WTC11 (cell line): ENCODE results near the gene PROK1. TPM values are rescaled to one million over a fixed set of nuclear protein-coding genes. Genes with fewer than 3 reads are reported as not detected.

Experiments
- ATAC-seq: fragments of 200-7000 bp; cut with Tn5 transposase; 2 replicates; pipeline ENCODE4 v1.10.0; 2021; ENCODE audit warnings: mild to moderate bottlenecking, moderate library complexity
- CTCF ChIA-PET: fragments of 300-600 bp; sonication (Branson Sonifier 250); formaldehyde crosslinking; loops from one replicate; lab custom pipeline; 2021; ENCODE audit warnings: antibody characterized with exemption; lab: Charles Lee
- POLR2A ChIA-PET: fragments of 350-600 bp; sonication (Branson Sonifier 250); formaldehyde crosslinking; loops from one replicate; lab custom pipeline; 2021; ENCODE audit warnings: antibody characterized with exemption; lab: Charles Lee
- DNase-seq: peaks from one replicate; pipeline ENCODE4 v3.0.0; 2021; ENCODE audit warnings: low spot score
- H3K27ac Mint-ChIP-seq: 2 replicates; pipeline ENCODE4 v1.8.0; 2021; ENCODE audit warnings: mixed read lengths
- H3K27me3 Mint-ChIP-seq: 2 replicates; pipeline ENCODE4 v1.8.0; 2021; ENCODE audit warnings: low read depth, mild to moderate bottlenecking, moderate library complexity, mixed read lengths
- H3K36me3 Mint-ChIP-seq: 2 replicates; pipeline ENCODE4 v1.8.0; 2021; ENCODE audit warnings: mixed read lengths
- H3K4me1 Mint-ChIP-seq: 2 replicates; pipeline ENCODE4 v1.8.0; 2022; ENCODE audit warnings: mixed read lengths
- H3K4me3 Mint-ChIP-seq: 2 replicates; pipeline ENCODE4 v1.8.0; 2021; ENCODE audit warnings: mild to moderate bottlenecking, moderate library complexity, mixed read lengths
- H3K9me3 Mint-ChIP-seq: 2 replicates; pipeline ENCODE4 v1.8.0; 2021; ENCODE audit warnings: mixed read lengths
- EMX1 ChIP-seq: fragments of 250-450 bp; sonication (Bioruptor Pico); IDR thresholded peaks from 2 replicates; pipeline ENCODE4 v1.8.0; 2021; ENCODE audit warnings: mild to moderate bottlenecking
- ETV6 ChIP-seq: sonication (generic); formaldehyde crosslinking; IDR thresholded peaks from 2 replicates; pipeline ENCODE4 v1.8.1; 2022; ENCODE audit warnings: mild to moderate bottlenecking, missing genetic modification reagents
- MXD4 ChIP-seq: fragments of 250-450 bp; sonication (Bioruptor Pico); IDR thresholded peaks from 2 replicates; pipeline ENCODE4 v1.8.0; 2021; ENCODE audit warnings: mild to moderate bottlenecking, moderate library complexity, borderline replicate concordance
- SOX15 ChIP-seq: fragments of 250-450 bp; sonication (Bioruptor Pico); IDR thresholded peaks from 2 replicates; pipeline ENCODE4 v1.9.0; 2021; ENCODE audit warnings: mild to moderate bottlenecking
- TP53 ChIP-seq: sonication (generic); formaldehyde crosslinking; IDR thresholded peaks from 2 replicates; pipeline ENCODE4 v1.8.1; 2023; ENCODE audit warnings: mild to moderate bottlenecking, missing genetic modification reagents
- total RNA-seq: library from RNA; stranded (reverse); gene quantifications from 3 replicates; pipeline ENCODE4 v1.2.3, GENCODE V29; 2021
- TF ChIP-seq, protein P1 (sequence below): fragments of 200-600 bp; IDR thresholded peaks from 2 replicates; pipeline ENCODE4 v1.8.0; 2022; ENCODE audit warnings: antibody characterized with exemption
- TF ChIP-seq, protein P2 (sequence below): sonication (generic); formaldehyde crosslinking; conservative IDR thresholded peaks from 2 replicates; pipeline ENCODE4 v1.8.1; 2023; ENCODE audit warnings: mild to moderate bottlenecking, low read depth, missing genetic modification reagents, moderate library complexity
- TF ChIP-seq, protein P3 (sequence below): sonication (generic); formaldehyde crosslinking; IDR thresholded peaks from 2 replicates; pipeline ENCODE4 v1.8.1; 2022; ENCODE audit warnings: low read depth, mild to moderate bottlenecking, moderate library complexity, missing genetic modification reagents, borderline replicate concordance
- TF ChIP-seq, protein P4 (sequence below): fragments of 250-450 bp; sonication (Bioruptor Pico); IDR thresholded peaks from 2 replicates; pipeline ENCODE4 v2.1.2; 2022; ENCODE audit warnings: mild to moderate bottlenecking, moderate library complexity

The PROK1 gene
- total RNA-seq, 1 experiment from 2014 or later = not detected

DNA sequence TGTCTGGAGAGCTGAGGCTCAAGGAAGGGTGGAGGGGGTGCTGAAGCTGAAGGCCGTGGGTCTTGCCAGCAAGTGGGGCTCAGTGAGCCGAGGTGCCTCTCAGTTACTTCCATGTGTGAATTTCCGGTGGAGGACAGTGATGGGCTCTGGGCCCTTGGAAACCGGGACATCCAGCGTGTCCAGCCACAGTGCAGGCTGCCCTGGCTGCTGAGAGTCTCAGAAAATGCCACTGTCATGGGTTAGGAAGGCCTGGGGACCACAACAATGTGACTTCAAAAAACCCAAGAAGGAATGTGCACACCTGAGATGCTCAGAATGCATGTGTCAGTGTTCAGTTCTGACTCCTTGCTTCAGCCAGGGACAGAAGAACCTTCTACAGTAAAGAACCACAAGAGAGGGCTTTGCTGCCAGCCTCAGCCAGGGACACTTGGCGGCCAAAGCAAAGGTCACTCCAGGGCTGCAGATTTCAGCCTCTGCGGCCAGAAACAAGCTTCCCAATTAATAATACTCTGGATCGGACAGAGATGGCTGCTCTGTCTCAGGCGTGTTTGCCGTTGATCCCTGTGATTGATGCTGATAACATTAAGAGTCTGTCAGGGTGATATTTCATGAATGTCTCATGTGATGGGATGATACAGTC, 30.8 kb upstream of the PROK1 start (continued):
- TF ChIP-seq, protein P1, sequence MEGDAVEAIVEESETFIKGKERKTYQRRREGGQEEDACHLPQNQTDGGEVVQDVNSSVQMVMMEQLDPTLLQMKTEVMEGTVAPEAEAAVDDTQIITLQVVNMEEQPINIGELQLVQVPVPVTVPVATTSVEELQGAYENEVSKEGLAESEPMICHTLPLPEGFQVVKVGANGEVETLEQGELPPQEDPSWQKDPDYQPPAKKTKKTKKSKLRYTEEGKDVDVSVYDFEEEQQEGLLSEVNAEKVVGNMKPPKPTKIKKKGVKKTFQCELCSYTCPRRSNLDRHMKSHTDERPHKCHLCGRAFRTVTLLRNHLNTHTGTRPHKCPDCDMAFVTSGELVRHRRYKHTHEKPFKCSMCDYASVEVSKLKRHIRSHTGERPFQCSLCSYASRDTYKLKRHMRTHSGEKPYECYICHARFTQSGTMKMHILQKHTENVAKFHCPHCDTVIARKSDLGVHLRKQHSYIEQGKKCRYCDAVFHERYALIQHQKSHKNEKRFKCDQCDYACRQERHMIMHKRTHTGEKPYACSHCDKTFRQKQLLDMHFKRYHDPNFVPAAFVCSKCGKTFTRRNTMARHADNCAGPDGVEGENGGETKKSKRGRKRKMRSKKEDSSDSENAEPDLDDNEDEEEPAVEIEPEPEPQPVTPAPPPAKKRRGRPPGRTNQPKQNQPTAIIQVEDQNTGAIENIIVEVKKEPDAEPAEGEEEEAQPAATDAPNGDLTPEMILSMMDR = no peak
- TF ChIP-seq, protein P2, sequence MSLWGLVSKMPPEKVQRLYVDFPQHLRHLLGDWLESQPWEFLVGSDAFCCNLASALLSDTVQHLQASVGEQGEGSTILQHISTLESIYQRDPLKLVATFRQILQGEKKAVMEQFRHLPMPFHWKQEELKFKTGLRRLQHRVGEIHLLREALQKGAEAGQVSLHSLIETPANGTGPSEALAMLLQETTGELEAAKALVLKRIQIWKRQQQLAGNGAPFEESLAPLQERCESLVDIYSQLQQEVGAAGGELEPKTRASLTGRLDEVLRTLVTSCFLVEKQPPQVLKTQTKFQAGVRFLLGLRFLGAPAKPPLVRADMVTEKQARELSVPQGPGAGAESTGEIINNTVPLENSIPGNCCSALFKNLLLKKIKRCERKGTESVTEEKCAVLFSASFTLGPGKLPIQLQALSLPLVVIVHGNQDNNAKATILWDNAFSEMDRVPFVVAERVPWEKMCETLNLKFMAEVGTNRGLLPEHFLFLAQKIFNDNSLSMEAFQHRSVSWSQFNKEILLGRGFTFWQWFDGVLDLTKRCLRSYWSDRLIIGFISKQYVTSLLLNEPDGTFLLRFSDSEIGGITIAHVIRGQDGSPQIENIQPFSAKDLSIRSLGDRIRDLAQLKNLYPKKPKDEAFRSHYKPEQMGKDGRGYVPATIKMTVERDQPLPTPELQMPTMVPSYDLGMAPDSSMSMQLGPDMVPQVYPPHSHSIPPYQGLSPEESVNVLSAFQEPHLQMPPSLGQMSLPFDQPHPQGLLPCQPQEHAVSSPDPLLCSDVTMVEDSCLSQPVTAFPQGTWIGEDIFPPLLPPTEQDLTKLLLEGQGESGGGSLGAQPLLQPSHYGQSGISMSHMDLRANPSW (CRISPR knock-in tag) = no peak

DNA sequence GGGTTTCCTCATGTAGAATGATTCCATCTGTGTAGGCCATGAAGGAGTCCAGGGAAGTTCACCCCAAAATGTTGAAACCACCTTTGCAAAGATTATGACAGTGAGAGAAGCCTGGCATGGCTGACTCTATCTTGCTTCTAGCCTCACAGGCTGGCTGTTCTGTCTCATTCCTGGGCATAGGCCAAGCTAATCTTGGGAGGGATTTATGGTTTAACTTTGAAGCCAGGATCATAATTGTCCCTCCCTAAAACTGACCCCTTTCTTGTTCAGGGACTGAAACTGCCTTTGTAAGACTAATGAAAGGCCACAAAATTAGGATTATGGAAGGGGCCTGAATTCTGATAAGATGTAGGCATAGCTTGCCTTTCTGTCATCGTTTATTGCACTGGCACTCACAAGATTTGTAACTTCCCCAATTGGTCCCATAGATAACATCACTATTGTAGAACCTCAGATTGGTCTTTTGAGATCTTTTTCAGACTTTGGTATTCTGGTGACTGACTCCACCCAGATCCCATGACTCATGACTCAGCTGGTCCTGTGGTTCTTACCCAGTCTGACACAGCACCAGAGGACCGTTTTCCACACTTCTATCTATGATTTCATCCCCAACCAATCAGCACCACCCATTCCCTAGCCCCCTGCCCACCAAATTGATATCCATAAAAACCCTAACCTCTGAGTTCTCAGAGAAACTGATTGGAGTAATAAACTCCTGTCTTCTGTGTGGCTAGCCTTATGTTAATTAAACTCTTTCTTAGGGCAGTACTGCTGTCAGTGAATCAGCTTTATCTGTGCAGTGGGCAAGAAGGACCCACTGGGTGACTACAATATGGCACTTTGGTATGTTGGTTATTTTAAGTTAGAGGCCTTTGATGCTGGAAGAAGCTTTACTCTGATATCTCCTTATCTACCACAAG, 29.8 kb upstream of the PROK1 start:
- no peak for DNase-seq
- H3K27ac Mint-ChIP-seq = no peak overlapping the region
- ChIA-PET CTCF (interaction anchor here (0.8 to 2.1 kb wide), 3 partner anchors 9 to 40 kb away, joined by 3 to 9 read pairs (median 3); no protein-coding TSS in a partner anchor), POLR2A (interaction anchor here (0.6 kb wide), 1 partner anchor 9 kb away, joined by 3 read pairs; no protein-coding TSS in a partner anchor)
- TF ChIP-seq EMX1 (CRISPR knock-in tag) = no peak
- TF ChIP-seq TP53 (CRISPR knock-in tag) = no peak
- TF ChIP-seq, protein P3, sequence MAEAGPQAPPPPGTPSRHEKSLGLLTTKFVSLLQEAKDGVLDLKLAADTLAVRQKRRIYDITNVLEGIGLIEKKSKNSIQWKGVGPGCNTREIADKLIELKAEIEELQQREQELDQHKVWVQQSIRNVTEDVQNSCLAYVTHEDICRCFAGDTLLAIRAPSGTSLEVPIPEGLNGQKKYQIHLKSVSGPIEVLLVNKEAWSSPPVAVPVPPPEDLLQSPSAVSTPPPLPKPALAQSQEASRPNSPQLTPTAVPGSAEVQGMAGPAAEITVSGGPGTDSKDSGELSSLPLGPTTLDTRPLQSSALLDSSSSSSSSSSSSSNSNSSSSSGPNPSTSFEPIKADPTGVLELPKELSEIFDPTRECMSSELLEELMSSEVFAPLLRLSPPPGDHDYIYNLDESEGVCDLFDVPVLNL (CRISPR knock-in tag) = no peak
- no peak for TF ChIP-seq MXD4 (CRISPR knock-in tag)
- TF ChIP-seq, protein P4, sequence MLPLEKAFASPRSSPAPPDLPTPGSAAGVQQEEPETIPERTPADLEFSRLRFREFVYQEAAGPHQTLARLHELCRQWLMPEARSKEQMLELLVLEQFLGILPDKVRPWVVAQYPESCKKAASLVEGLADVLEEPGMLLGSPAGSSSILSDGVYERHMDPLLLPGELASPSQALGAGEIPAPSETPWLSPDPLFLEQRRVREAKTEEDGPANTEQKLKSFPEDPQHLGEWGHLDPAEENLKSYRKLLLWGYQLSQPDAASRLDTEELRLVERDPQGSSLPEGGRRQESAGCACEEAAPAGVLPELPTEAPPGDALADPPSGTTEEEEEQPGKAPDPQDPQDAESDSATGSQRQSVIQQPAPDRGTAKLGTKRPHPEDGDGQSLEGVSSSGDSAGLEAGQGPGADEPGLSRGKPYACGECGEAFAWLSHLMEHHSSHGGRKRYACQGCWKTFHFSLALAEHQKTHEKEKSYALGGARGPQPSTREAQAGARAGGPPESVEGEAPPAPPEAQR (CRISPR knock-in tag) = no peak
- TF ChIP-seq ETV6 = no peak
- no peak for TF ChIP-seq SOX15 (CRISPR knock-in tag)
- TF ChIP-seq, protein P2 (CRISPR knock-in tag) = no peak
- H3K4me1 Mint-ChIP-seq = peaks cover 13% of the 10 kb centered on the region
- ATAC-seq = no peak
- H3K36me3 Mint-ChIP-seq = peaks cover 14% of the 10 kb centered on the region
- peaks cover 18% of the 10 kb centered on the region for H3K9me3 Mint-ChIP-seq
- no peaks in the 10 kb centered on the region for H3K27me3 Mint-ChIP-seq
- H3K4me3 Mint-ChIP-seq = no peak overlapping the region
